ENCODE data around the gene SPRY1.

Gene SPRY1

GRCh38 chr4:123380728-123381716, 15.6 kb upstream of the SPRY1 start:
- no peak for DNase-seq (ENCODE audit: low read depth in 3 of 3)

GRCh38 chr4:123381996-123382395, 14.6 kb upstream of the SPRY1 start:
- DNase-seq (ENCODE audit: low read depth in 3 of 3) = no peak

GRCh38 chr4:123383566-123383965, 13.0 kb upstream of the SPRY1 start:
- DNase-seq (ENCODE audit: low read depth in 3 of 3) = no peak

- no peak for DNase-seq (ENCODE audit: low read depth in 3 of 3)
These were observed 10.0 kb upstream of the SPRY1 start for GRCh38 chr4:123386609-123387008.

- DNase-seq (ENCODE audit: low read depth in 3 of 3) = no peak
These were observed 5.6 kb upstream of the SPRY1 start for GRCh38 chr4:123390846-123391456.

- no peak for DNase-seq (ENCODE audit: low read depth in 3 of 3)
These were observed 2.9 kb upstream of the SPRY1 start for GRCh38 chr4:123393721-123394120.

- peak in 1 of 3 experiments; percentile 59 for DNase-seq (ENCODE audit: low read depth in 3 of 3)
These were observed 810 bp downstream of the SPRY1 start for GRCh38 chr4:123397144-123398065.

- DNase-seq (ENCODE audit: low read depth in 3 of 3) = peak in 1 of 3 experiments; percentile 56
These were observed 1.7 kb downstream of the SPRY1 start for GRCh38 chr4:123398066-123398852.

- DNase-seq (ENCODE audit: low read depth in 3 of 3) = peak in 1 of 3 experiments; percentile 53
These were observed 2.4 kb downstream of the SPRY1 start for GRCh38 chr4:123398853-123399626.

- DNase-seq (ENCODE audit: low read depth in 3 of 3) = no peak
These were observed 3.2 kb downstream of the SPRY1 start for GRCh38 chr4:123399627-123400358.

- no peak for DNase-seq (ENCODE audit: low read depth in 3 of 3)
These were observed 4.9 kb downstream of the SPRY1 start for GRCh38 chr4:123401271-123402120.

GRCh38 chr4:123402121-123402465, 5.5 kb downstream of the SPRY1 start:
- DNase-seq (ENCODE audit: low read depth in 3 of 3) = no peak

- DNase-seq (ENCODE audit: low read depth in 3 of 3) = no peak
These were observed 6.5 kb downstream of the SPRY1 start for GRCh38 chr4:123403080-123403604.

GRCh38 chr4:123404533-123404932, 7.9 kb downstream of the SPRY1 start:
- no peak for DNase-seq (ENCODE audit: low read depth in 3 of 3)

- DNase-seq (ENCODE audit: low read depth in 3 of 3) = no peak
These were observed 8.8 kb downstream of the SPRY1 start for GRCh38 chr4:123405267-123405865.

- DNase-seq (ENCODE audit: low read depth in 3 of 3) = no peak
These were observed 10.3 kb downstream of the SPRY1 start for GRCh38 chr4:123406872-123407271.

GRCh38 chr4:123408471-123409084, 12.0 kb downstream of the SPRY1 start:
- DNase-seq (ENCODE audit: low read depth in 3 of 3) = no peak

- DNase-seq (ENCODE audit: low read depth in 3 of 3) = no peak
These were observed 12.7 kb downstream of the SPRY1 start for GRCh38 chr4:123409334-123409733.
